ENCODE results near the gene VRK3.

GRCh38 chr19:49983645-49984229 is 41.4 kb downstream of the VRK3 start:
- TF ChIP-seq EZH2 (IDR thresholded peaks at IDR 0.05; ENCODE audit: borderline replicate concordance, insufficient read depth, low read depth, low read length, poor library complexity, severe bottlenecking) (no peak), CTCF (IDR thresholded peaks at IDR 0.05) (peak; percentile 89)
